ENCODE data around the gene PTPRK. TPM values are rescaled to one million over a fixed set of nuclear protein-coding genes. Genes with fewer than 3 reads are reported as not detected.
A peak's percentile ranks its signal among the peaks of the same experiment; 100 is the strongest.

The PTPRK gene
- total and polyA plus RNA-seq, 8 donors: 57.0 to 90.4 (median 78.6) TPM

DNA sequence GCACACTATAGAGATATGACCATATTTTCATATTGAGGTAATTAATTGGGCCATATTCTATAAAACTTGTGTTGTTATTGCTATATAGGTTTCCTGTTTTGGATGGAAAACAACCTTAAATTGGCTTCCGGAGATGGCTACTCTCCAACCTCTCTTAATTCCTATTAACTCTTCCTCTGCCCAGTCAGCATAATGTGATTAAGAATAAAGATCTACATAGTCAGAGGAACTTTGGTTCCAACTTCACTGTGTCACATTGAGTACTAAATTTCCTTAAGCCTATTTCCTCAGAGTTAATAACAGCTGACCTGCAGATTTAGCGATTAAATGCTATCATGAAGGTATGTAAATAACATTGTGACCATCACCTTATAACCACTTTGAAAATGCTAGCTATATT lies 67.7 kb downstream of the PTPRK start:
- H3K36me3 ChIP-seq: no peaks in the 10 kb centered on the region
- no peaks in the 10 kb centered on the region for H3K27me3 ChIP-seq

DNA sequence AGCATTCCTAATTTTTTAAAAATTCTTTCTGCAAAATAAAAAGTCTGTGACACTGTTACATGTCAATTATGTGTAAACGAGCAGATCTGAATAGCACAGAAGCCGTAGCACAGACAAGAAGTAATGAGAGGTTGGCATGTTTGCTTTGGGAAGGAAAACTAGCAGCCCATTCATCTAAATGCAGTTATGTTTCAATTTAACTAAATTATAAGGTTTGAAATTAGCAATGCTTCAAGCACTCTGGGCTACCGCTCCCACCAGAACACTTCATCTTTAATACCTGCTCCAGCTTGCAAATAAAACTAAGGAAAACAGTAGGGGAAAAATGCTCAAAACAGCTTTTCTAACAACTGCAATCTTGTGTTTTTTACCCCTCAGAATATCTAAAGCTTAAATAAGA lies 73.9 kb downstream of the PTPRK start:
- no peak for DNase-seq
- no peak for ATAC-seq
- no peak overlapping the region for H3K4me3 ChIP-seq
- intact Hi-C loops (cut with DNase I): no loop called here
- no peaks in the 10 kb centered on the region for H3K9me3 ChIP-seq
- no peaks in the 10 kb centered on the region for H3K4me1 ChIP-seq
- no peaks in the 10 kb centered on the region for H3K36me3 ChIP-seq
- H3K27ac ChIP-seq: no peak overlapping the region
- no peak for TF ChIP-seq CTCF (IDR thresholded peaks at IDR 0.05)
- H3K27me3 ChIP-seq: no peaks in the 10 kb centered on the region

More for the DNA sequence above, 67.7 kb downstream of the PTPRK start:
- H3K27ac ChIP-seq: no peak overlapping the region
- no peak overlapping the region for H3K4me3 ChIP-seq
- H3K4me1 ChIP-seq: no peaks in the 10 kb centered on the region
- no peak for TF ChIP-seq CTCF (IDR thresholded peaks at IDR 0.05)
- ATAC-seq: no peak
- intact Hi-C loops (cut with DNase I): no loop called here
- DNase-seq: no peak
- no peaks in the 10 kb centered on the region for H3K9me3 ChIP-seq

GRCh38 chr6:128443553-128443952 lies 76.8 kb downstream of the PTPRK start:
- Histone ChIP-seq H3K36me3 (no peaks in the 10 kb centered on the region), H3K4me3 (no peak overlapping the region), H3K9me3 (no peaks in the 10 kb centered on the region), H3K27me3 (no peaks in the 10 kb centered on the region), H3K4me1 (no peaks in the 10 kb centered on the region), H3K27ac (no peak overlapping the region)
- DNase-seq (no peak), ATAC-seq (peak; percentile 59)
- intact Hi-C loops (cut with DNase I): no loop called here
- no peak for TF ChIP-seq CTCF (IDR thresholded peaks at IDR 0.05)

GRCh38 chr6:128439627-128440026 lies 80.8 kb downstream of the PTPRK start:
- Histone ChIP-seq H3K27me3 (no peaks in the 10 kb centered on the region), H3K36me3 (no peaks in the 10 kb centered on the region), H3K27ac (no peak overlapping the region), H3K9me3 (no peaks in the 10 kb centered on the region), H3K4me3 (no peak overlapping the region), H3K4me1 (no peaks in the 10 kb centered on the region)
- no peak for DNase-seq
- TF ChIP-seq CTCF (IDR thresholded peaks at IDR 0.05): no peak
- no peak for ATAC-seq
- intact Hi-C loops (cut with DNase I): no loop called here

DNA sequence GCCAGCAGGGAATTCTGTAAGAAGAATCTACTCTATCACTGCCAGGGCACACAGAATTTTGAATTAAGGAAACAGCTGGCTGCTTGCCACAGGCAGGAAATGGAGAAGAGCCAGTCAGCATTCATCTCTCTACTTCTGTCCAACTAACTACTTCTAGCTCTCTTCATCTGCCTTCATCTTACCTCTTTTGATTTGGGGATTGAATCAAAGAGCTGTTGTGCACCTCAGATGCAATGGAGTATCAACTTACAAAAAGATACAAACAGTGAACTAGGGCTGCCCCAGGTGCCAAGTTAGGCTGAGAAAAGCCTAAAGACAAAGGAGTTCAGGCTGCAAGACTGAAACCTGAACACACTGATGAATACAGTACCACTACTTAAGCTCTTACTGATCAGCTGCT lies 82.0 kb downstream of the PTPRK start:
- intact Hi-C loops (cut with DNase I): no loop called here
- H3K4me3 ChIP-seq: no peak overlapping the region
- H3K4me1 ChIP-seq: no peaks in the 10 kb centered on the region
- no peak for DNase-seq
- no peaks in the 10 kb centered on the region for H3K9me3 ChIP-seq
- ATAC-seq: no peak
- no peaks in the 10 kb centered on the region for H3K36me3 ChIP-seq
- H3K27ac ChIP-seq: no peak overlapping the region
- no peak for TF ChIP-seq CTCF (IDR thresholded peaks at IDR 0.05)
- H3K27me3 ChIP-seq: no peaks in the 10 kb centered on the region

Data from left lung (tissue), 10 donors.